K562 (cell line): Measurements from ENCODE around the gene TNIP1.

ENCODE experiments used
- ARHGAP35 ChIP-seq: fragments of 450-650 bp; IDR thresholded peaks from 2 replicates; pipeline ENCODE4 v1.6.1; 2018; ENCODE audit not compliant: partially characterized antibody
- ATF3 ChIP-seq, 2 experiments: fragments of 450-650 bp in 1 of 2; sonication (generic) in 1 of 2; formaldehyde crosslinking in 1 of 2; IDR thresholded peaks in 1 of 2; conservative IDR thresholded peaks in 1 of 2; 2 replicates each; pipeline versions ENCODE4 v1.6.1 to v1.8.1; 2016 to 2023; ENCODE audit warnings: mild to moderate bottlenecking in 2 of 2, moderate library complexity in 2 of 2, inconsistent platforms in 1 of 2, missing genetic modification reagents in 1 of 2
- ATF7 ChIP-seq: fragments of 450-650 bp; IDR thresholded peaks from 2 replicates; pipeline ENCODE4 v1.7.1; 2014; ENCODE audit warnings: mild to moderate bottlenecking, moderate library complexity
- BRCA1 ChIP-seq, 2 experiments: fragments of 450-650 bp in 1 of 2; sonication (generic) in 1 of 2; formaldehyde crosslinking in 1 of 2; IDR thresholded peaks; 2 replicates each; pipeline versions ENCODE4 v1.5.0 to v1.6.1; 2017 to 2020; ENCODE audit warnings: mild to moderate bottlenecking in 1 of 2, missing genetic modification reagents in 1 of 2
- CTCF ChIP-seq, 3 experiments: IDR thresholded peaks in 2 of 3; conservative IDR thresholded peaks in 1 of 3; 2 replicates each; pipeline ENCODE4 v1.5.1; 2011 to 2012; ENCODE audit warnings: low read length in 3 of 3, mild to moderate bottlenecking in 3 of 3, control low read depth in 2 of 3, improper control_type of control experiment in 1 of 3, inconsistent platforms in 1 of 3, low read depth in 1 of 3, mixed read lengths in 1 of 3, moderate library complexity in 1 of 3; ENCODE audit not compliant: insufficient read depth in 2 of 3
- ETV5 ChIP-seq: sonication (generic); formaldehyde crosslinking; IDR thresholded peaks from 2 replicates; pipeline ENCODE4 v1.4.0; 2020; ENCODE audit warnings: low read depth, mild to moderate bottlenecking, missing genetic modification reagents
- ILK ChIP-seq: fragments of 450-650 bp; IDR thresholded peaks from 2 replicates; pipeline ENCODE4 v1.6.1; 2016; ENCODE audit warnings: missing genetic modification characterization, low read depth, mild to moderate bottlenecking, missing compliant biosample characterization, moderate library complexity, borderline replicate concordance
- JUN ChIP-seq, 2 experiments: sonication (generic) in 1 of 2; formaldehyde crosslinking in 1 of 2; IDR thresholded peaks; 2 replicates each; pipeline versions ENCODE4 v1.6.1 to v1.8.0; 2012 to 2022; ENCODE audit warnings: borderline replicate concordance in 2 of 2, mild to moderate bottlenecking in 2 of 2, improper control_type of control experiment in 1 of 2, low read depth in 1 of 2, low read length in 1 of 2, missing genetic modification reagents in 1 of 2
- LEF1 ChIP-seq: fragments of 450-650 bp; IDR thresholded peaks from 2 replicates; pipeline ENCODE4 v1.6.1; 2016; ENCODE audit warnings: mild to moderate bottlenecking
- POLR2A ChIP-seq: fragments of 450-650 bp; conservative IDR thresholded peaks from 2 replicates; pipeline ENCODE4 v1.6.1; 2016
- PREB ChIP-seq: sonication (generic); formaldehyde crosslinking; IDR thresholded peaks from 2 replicates; pipeline ENCODE4 v1.8.1; 2023; ENCODE audit warnings: mild to moderate bottlenecking, missing genetic modification reagents

GRCh38 chr5:150989695-150990094, 91.1 kb downstream of the TNIP1 start:
- TF ChIP-seq POLR2A (no peak), PREB (CRISPR knock-in tag) (no peak), LEF1 (no peak), ARHGAP35 (no peak), BRCA1 (IDR thresholded peaks at IDR 0.05) (no peak), BRCA1 (CRISPR knock-in tag; IDR thresholded peaks at IDR 0.05) (no peak), CTCF (IDR thresholded peaks at IDR 0.05 in 2 of 3, conservative IDR thresholded peaks at IDR 0.05 in 1 of 3; ENCODE audit: insufficient read depth in 2 of 3, low read depth in 1 of 3, low read length in 3 of 3) (peak; percentile 54 to 62 (median 60)), JUN (IDR thresholded peaks at IDR 0.05; ENCODE audit: borderline replicate concordance, low read depth, low read length) (no peak), JUN (CRISPR knock-in tag; IDR thresholded peaks at IDR 0.05; ENCODE audit: borderline replicate concordance) (no peak), ILK (no peak), ATF3 (IDR thresholded peaks at IDR 0.05) (no peak), ATF3 (CRISPR knock-in tag; conservative IDR thresholded peaks at IDR 0.05) (no peak), ETV5 (no peak), ATF7 (no peak)
